Uterus (tissue), 2 donors: ENCODE results near the gene CST6.

Experiments
- CTCF ChIP-seq, 4 experiments: fragments of 200-600 bp in 2 of 4; fragments of 450-650 bp in 2 of 4; sonication (generic) in 2 of 4; IDR thresholded peaks; one replicate each; pipeline ENCODE4 v1.5.1; 2016 to 2019; ENCODE audit warnings: antibody characterized with exemption in 4 of 4, mild to moderate bottlenecking in 2 of 4, moderate library complexity in 1 of 4
- POLR2A ChIP-seq, 2 donors: fragments of 450-650 bp; IDR thresholded peaks; one replicate each; pipeline ENCODE4 v1.6.1; 2016; ENCODE audit warnings: antibody characterized with exemption in 2 of 2, mild to moderate bottlenecking in 1 of 2, moderate library complexity in 1 of 2

GRCh38 chr11:66051766-66052663, 40.2 kb downstream of the CST6 start, which contains the start of gene SF3B2:
- peak in 1 of 4 experiments; percentile 15 for TF ChIP-seq CTCF (IDR thresholded peaks at IDR 0.05)
- TF ChIP-seq POLR2A (IDR thresholded peaks at IDR 0.05): peak in 1 of 2 donors; percentile 75
